Measurements from ENCODE around the gene LCN1. TPM values are rescaled to one million over a fixed set of nuclear protein-coding genes. Genes with fewer than 3 reads are reported as not detected.

The LCN1 gene
- total RNA-seq, 1 donor: not detected

DNA sequence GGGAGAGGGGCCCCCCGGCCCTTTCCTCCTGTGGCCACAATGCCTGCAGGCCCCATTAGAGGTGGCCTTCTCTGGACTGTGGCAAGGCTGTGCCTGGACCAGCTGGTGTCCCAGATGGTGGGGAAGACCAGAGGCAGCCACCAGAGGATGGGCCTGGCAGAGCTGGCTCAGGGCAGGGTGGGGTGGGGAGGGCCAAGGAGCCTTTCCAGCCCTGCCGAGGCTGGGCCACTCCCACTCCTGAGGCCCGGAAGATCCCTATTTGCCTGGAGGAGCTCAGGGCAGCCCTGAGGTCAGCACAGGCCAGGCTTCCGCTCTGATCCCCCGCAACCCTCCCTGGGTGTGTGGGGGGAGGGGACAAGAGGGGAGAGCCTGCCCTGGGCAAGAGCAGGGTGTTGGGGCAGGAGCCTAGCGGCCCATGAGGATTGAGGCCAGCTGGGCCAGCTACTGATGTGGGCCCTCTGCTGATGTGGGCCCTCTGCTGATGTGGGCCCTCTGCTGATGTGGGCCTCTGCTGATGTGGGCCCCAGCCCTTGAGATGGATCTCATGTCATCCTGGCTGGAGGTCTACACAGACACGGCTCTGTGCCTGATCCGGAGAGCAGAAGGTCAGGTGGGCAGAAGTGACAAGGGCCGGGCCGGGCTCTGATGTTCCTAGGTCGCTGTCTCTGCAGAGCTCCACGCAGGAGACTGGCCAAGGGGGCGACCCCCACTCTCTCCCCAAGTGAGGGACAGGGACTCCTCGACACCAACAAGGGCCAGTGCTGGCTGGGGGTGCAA is 14.7 kb upstream of the LCN1 start:
- Histone ChIP-seq H3K4me1 (ENCODE audit: insufficient read depth, low read length) (peaks cover 6% of the 10 kb centered on the region), H3K27me3 (ENCODE audit: insufficient read depth, low read length) (no peaks in the 10 kb centered on the region), H3K27ac (ENCODE audit: low read depth, low read length) (no peak overlapping the region), H3K36me3 (ENCODE audit: insufficient read depth, low read length) (peaks cover 24% of the 10 kb centered on the region), H3K4me2 (ENCODE audit: insufficient read depth, low read length) (no peak overlapping the region), H3K4me3 (ENCODE audit: insufficient read depth, low read length) (no peak overlapping the region), H3K79me2 (ENCODE audit: insufficient read depth, low read length) (peaks cover 10% of the 10 kb centered on the region), H3K9me3 (ENCODE audit: low read depth, low read length) (no peaks in the 10 kb centered on the region), H4K20me1 (ENCODE audit: insufficient read depth, low read length) (peaks cover 24% of the 10 kb centered on the region), H2AFZ (ENCODE audit: low read length) (no peak overlapping the region)
- DNase-seq (ENCODE audit: insufficient read length, low spot score, missing footprints): peak; percentile 90
- TF ChIP-seq, protein P1, sequence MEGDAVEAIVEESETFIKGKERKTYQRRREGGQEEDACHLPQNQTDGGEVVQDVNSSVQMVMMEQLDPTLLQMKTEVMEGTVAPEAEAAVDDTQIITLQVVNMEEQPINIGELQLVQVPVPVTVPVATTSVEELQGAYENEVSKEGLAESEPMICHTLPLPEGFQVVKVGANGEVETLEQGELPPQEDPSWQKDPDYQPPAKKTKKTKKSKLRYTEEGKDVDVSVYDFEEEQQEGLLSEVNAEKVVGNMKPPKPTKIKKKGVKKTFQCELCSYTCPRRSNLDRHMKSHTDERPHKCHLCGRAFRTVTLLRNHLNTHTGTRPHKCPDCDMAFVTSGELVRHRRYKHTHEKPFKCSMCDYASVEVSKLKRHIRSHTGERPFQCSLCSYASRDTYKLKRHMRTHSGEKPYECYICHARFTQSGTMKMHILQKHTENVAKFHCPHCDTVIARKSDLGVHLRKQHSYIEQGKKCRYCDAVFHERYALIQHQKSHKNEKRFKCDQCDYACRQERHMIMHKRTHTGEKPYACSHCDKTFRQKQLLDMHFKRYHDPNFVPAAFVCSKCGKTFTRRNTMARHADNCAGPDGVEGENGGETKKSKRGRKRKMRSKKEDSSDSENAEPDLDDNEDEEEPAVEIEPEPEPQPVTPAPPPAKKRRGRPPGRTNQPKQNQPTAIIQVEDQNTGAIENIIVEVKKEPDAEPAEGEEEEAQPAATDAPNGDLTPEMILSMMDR (IDR thresholded peaks at IDR 0.05; ENCODE audit: extremely low read depth, low read depth, low read length): no peak

DNA sequence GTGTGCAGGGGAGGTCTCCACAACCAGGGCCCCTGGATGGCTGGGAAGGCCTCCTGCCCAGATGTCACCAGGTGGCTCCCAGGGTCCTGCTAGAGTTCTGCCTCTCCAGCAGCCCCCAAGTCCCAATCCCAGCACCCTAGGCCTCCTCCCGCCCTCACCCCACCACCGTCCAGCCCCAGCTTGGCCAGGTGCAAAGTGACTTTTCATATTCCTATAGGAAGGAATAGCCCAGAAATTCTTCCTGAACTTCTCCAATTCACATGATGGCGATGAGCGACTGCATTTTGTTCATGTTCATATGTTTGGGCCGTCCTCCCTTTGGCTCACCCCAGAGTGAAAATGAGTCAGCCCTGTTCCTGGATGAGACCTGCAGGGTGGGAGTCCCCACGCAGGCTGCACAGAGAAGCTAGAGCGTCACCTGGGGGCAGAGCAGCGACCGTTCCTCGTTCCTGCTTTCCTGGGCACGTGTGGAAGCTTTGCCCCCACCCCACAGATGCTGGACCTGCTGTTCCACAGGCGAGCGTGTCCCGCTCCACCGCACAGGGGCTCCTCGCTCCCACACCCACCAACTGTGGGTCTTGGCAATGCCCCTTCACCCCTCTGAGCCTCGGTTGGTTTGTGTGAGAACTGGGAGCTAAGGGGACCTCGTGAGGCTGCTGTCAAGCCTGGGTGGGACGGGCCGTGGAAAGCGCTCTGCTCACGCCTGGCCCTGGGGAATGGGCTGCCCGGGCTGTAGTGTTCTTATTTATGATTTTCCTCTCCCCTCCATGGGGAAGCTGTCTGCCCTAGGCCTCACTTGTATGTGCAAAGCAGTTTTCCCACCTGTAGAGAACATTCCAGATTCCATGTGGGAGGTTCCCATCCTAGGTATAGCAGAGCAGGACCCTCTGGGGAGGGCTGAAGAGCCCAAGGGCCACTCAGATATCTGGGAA is 13.9 kb upstream of the LCN1 start:
- TF ChIP-seq, protein P1 (IDR thresholded peaks at IDR 0.05; ENCODE audit: extremely low read depth, low read depth, low read length): no peak
- H3K4me2 ChIP-seq (ENCODE audit: insufficient read depth, low read length): no peak overlapping the region
- DNase-seq (ENCODE audit: insufficient read length, low spot score, missing footprints): peak; percentile 48
- H3K4me1 ChIP-seq (ENCODE audit: insufficient read depth, low read length): peaks cover 3% of the 10 kb centered on the region
- H3K79me2 ChIP-seq (ENCODE audit: insufficient read depth, low read length): peaks cover 1% of the 10 kb centered on the region
- H3K27ac ChIP-seq (ENCODE audit: low read depth, low read length): no peak overlapping the region
- H4K20me1 ChIP-seq (ENCODE audit: insufficient read depth, low read length): peaks cover 18% of the 10 kb centered on the region
- no peak overlapping the region for H2AFZ ChIP-seq (ENCODE audit: low read length)
- H3K4me3 ChIP-seq (ENCODE audit: insufficient read depth, low read length): no peak overlapping the region
- H3K27me3 ChIP-seq (ENCODE audit: insufficient read depth, low read length): no peaks in the 10 kb centered on the region
- no peaks in the 10 kb centered on the region for H3K9me3 ChIP-seq (ENCODE audit: low read depth, low read length)
- H3K36me3 ChIP-seq (ENCODE audit: insufficient read depth, low read length): peaks cover 24% of the 10 kb centered on the region

DNA sequence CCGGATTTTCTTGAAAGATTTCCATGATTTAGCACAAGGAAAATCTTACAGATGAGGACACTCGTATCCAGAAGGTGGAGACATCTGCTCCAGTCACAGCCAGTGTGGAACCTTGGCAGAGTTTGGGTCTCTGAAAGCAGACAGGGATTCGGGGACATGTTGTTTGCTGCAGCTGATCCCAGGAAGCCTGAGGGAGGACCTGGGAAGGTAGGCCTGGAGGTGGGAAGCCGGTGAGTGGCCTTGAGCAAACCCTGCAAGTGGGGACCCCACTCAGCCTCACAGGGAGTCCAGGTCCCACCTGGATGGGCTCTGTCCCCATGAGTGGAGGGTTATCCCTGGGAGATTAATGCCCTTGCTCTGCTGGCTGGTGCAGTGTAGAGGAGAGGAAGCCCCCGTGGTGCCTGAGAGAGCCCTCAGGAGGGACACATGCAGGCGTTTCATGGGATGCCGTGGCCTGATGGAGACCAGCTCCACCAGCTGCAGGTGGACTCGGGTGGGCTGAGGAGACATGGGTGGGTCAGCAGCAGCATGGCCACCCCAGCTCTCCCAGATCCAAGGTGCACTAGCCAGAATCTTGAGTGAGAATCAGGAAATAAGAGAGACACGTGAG is 12.9 kb upstream of the LCN1 start:
- Histone ChIP-seq H3K4me1 (ENCODE audit: insufficient read depth, low read length) (peaks cover 3% of the 10 kb centered on the region), H3K27me3 (ENCODE audit: insufficient read depth, low read length) (no peaks in the 10 kb centered on the region), H3K27ac (ENCODE audit: low read depth, low read length) (no peak overlapping the region), H3K4me3 (ENCODE audit: insufficient read depth, low read length) (no peak overlapping the region), H3K79me2 (ENCODE audit: insufficient read depth, low read length) (no peaks in the 10 kb centered on the region), H3K36me3 (ENCODE audit: insufficient read depth, low read length) (peaks cover 17% of the 10 kb centered on the region), H3K4me2 (ENCODE audit: insufficient read depth, low read length) (no peak overlapping the region), H3K9me3 (ENCODE audit: low read depth, low read length) (no peaks in the 10 kb centered on the region), H4K20me1 (ENCODE audit: insufficient read depth, low read length) (peaks cover 14% of the 10 kb centered on the region), H2AFZ (ENCODE audit: low read length) (no peak overlapping the region)
- TF ChIP-seq, protein P1 (IDR thresholded peaks at IDR 0.05; ENCODE audit: extremely low read depth, low read depth, low read length): no peak
- DNase-seq (ENCODE audit: insufficient read length, low spot score, missing footprints): peak; percentile 39

Data from osteoblast (primary cell).